ENCODE results near the gene TNXB.
"Not testable (repeated sequence)": the region's sequence is repeated elsewhere in the genome, so short reads cannot be mapped to it uniquely, and the experiment has no call there.

The TNXB gene

GRCh38 chr6:32082935-32083334 lies 26.2 kb downstream of the TNXB start:
- DNase-seq, result no peak

GRCh38 chr6:32082478-32082877 lies 26.7 kb downstream of the TNXB start:
- DNase-seq, result no peak

GRCh38 chr6:32081168-32081990 lies 27.8 kb downstream of the TNXB start:
- no peak for DNase-seq

- no peak for DNase-seq
These were observed 29.4 kb downstream of the TNXB start for GRCh38 chr6:32079566-32080290.

GRCh38 chr6:32076321-32076809 lies 32.8 kb downstream of the TNXB start:
- no peak for DNase-seq

- no peak for DNase-seq
These were observed 33.4 kb downstream of the TNXB start for GRCh38 chr6:32075781-32076180.

GRCh38 chr6:32074996-32075532 lies 34.1 kb downstream of the TNXB start:
- DNase-seq, result no peak

GRCh38 chr6:32073613-32074012 lies 35.5 kb downstream of the TNXB start:
- DNase-seq, result no peak

GRCh38 chr6:32073101-32073500 lies 36.0 kb downstream of the TNXB start:
- peak; percentile 23 for DNase-seq

- no peak for DNase-seq
These were observed 38.2 kb downstream of the TNXB start for GRCh38 chr6:32070814-32071543.

GRCh38 chr6:32069878-32070515 lies 39.1 kb downstream of the TNXB start:
- DNase-seq, result no peak

GRCh38 chr6:32069460-32069859 lies 39.7 kb downstream of the TNXB start:
- DNase-seq, result no peak

GRCh38 chr6:32068867-32069266 lies 40.3 kb downstream of the TNXB start:
- no peak for DNase-seq

- DNase-seq, result not testable (repeated sequence)
These were observed 40.8 kb downstream of the TNXB start for GRCh38 chr6:32068315-32068714.

GRCh38 chr6:32067521-32067920 lies 41.6 kb downstream of the TNXB start:
- DNase-seq, result not testable (repeated sequence)

- DNase-seq, result no peak
These were observed 44.4 kb downstream of the TNXB start for GRCh38 chr6:32064706-32065105.

- DNase-seq, result no peak
These were observed 48.0 kb downstream of the TNXB start for GRCh38 chr6:32060966-32061655.

- DNase-seq, result no peak
These were observed 50.6 kb downstream of the TNXB start for GRCh38 chr6:32058511-32058963.

GRCh38 chr6:32057966-32058365 lies 51.2 kb downstream of the TNXB start:
- no peak for DNase-seq

GRCh38 chr6:32056254-32056653 lies 52.9 kb downstream of the TNXB start:
- DNase-seq, result no peak

- not testable (repeated sequence) for DNase-seq
These were observed 53.4 kb downstream of the TNXB start for GRCh38 chr6:32055756-32056155.

- not testable (repeated sequence) for DNase-seq
These were observed 55.8 kb downstream of the TNXB start for GRCh38 chr6:32053314-32053713.

Data from NCI-H82 (cell line).